ENCODE data around the gene CLEC16A. TPM values are rescaled to one million over a fixed set of nuclear protein-coding genes. Genes with fewer than 3 reads are reported as not detected.

CLEC16A gene
- total RNA-seq, 4 donors from 2014 or later, result 7.6 to 65.6 (median 28.0) TPM

GRCh38 chr16:11104168-11105037, 160.0 kb downstream of the CLEC16A start:
- Histone ChIP-seq H3K4me3 (no peak overlapping the region), H3K9me3 (no peaks in the 10 kb centered on the region), H3K36me3 (no peaks in the 10 kb centered on the region), H3K27ac (peak overlapping the region; percentile 60 to 75), H3K4me1 (peaks cover 4 to 23% of the 10 kb centered on the region in 2 donors), H3K27me3 (no peaks in the 10 kb centered on the region)
- intact Hi-C loops (cut with DNase I; ENCODE audit: low total_unique reads), result no loop called here
- TF ChIP-seq POLR2A (IDR thresholded peaks at IDR 0.05) (no peak), CTCF (IDR thresholded peaks at IDR 0.05) (no peak)
- no peak for DNase-seq

- Histone ChIP-seq H3K4me1 (peaks cover 4 to 14% of the 10 kb centered on the region in 2 donors), H3K27ac (peak overlapping the region; percentile 60 to 75), H3K9me3 (no peaks in the 10 kb centered on the region), H3K36me3 (no peaks in the 10 kb centered on the region), H3K27me3 (no peaks in the 10 kb centered on the region), H3K4me3 (no peak overlapping the region)
- DNase-seq, result peak; percentile 55 to 61
- intact Hi-C loops (cut with DNase I; ENCODE audit: low total_unique reads), result no loop called here
- TF ChIP-seq POLR2A (IDR thresholded peaks at IDR 0.05) (no peak), CTCF (IDR thresholded peaks at IDR 0.05) (peak in 1 of 4 experiments; percentile 5)
Observed at GRCh38 chr16:11105038-11105903, 160.9 kb downstream of the CLEC16A start.

GRCh38 chr16:11106726-11107125, 162.4 kb downstream of the CLEC16A start:
- H3K27ac ChIP-seq, result no peak overlapping the region
- DNase-seq, result no peak
- peaks cover 4 to 10% of the 10 kb centered on the region in 2 donors for H3K4me1 ChIP-seq
- H3K4me3 ChIP-seq, result no peak overlapping the region
- H3K9me3 ChIP-seq, result no peaks in the 10 kb centered on the region
- TF ChIP-seq POLR2A (IDR thresholded peaks at IDR 0.05) (no peak), CTCF (IDR thresholded peaks at IDR 0.05) (no peak)
- no peaks in the 10 kb centered on the region for H3K36me3 ChIP-seq
- intact Hi-C loops (cut with DNase I; ENCODE audit: low total_unique reads), result no loop called here
- H3K27me3 ChIP-seq, result no peaks in the 10 kb centered on the region

- TF ChIP-seq POLR2A (IDR thresholded peaks at IDR 0.05) (no peak), CTCF (IDR thresholded peaks at IDR 0.05) (no peak)
- Histone ChIP-seq H3K27me3 (no peaks in the 10 kb centered on the region), H3K4me3 (no peak overlapping the region), H3K36me3 (no peaks in the 10 kb centered on the region), H3K4me1 (peaks cover 4 to 10% of the 10 kb centered on the region in 2 donors), H3K27ac (peak overlapping the region in 1 of 2 donors; percentile 22), H3K9me3 (no peaks in the 10 kb centered on the region)
- no peak for DNase-seq
- intact Hi-C loops (cut with DNase I; ENCODE audit: low total_unique reads), result no loop called here
Observed at GRCh38 chr16:11107780-11108465, 163.6 kb downstream of the CLEC16A start.
